Left lung (tissue), 10 donors: Measurements from ENCODE around the gene MPPED1. TPM values are rescaled to one million over a fixed set of nuclear protein-coding genes. Genes with fewer than 3 reads are reported as not detected.

ENCODE experiments used
- ATAC-seq: fragments of 200-7000 bp; cut with Tn5 transposase; one replicate; pipeline ENCODE4 v1.9.1; 2020; ENCODE audit warnings: moderate library complexity
- DNase-seq, 4 donors: peaks; one replicate each; pipeline ENCODE4 v3.0.0-alpha.2; 2013 to 2020
- H3K27ac ChIP-seq, 2 donors: fragments of 200-600 bp; sonication (generic) in 1 of 2; one replicate each; pipeline versions ENCODE4 v1.5.0 to v1.8.0; 2020 to 2021
- H3K27me3 ChIP-seq, 2 donors: fragments of 200-600 bp; sonication (generic) in 1 of 2; one replicate each; pipeline versions ENCODE4 v1.5.0 to v1.8.0; 2020 to 2021
- H3K36me3 ChIP-seq, 2 donors: fragments of 200-600 bp; sonication (generic) in 1 of 2; one replicate each; pipeline versions ENCODE4 v1.5.0 to v1.8.0; 2020 to 2021
- H3K4me1 ChIP-seq, 2 donors: fragments of 200-600 bp; one replicate each; pipeline ENCODE4 v1.8.0; 2021
- H3K4me3 ChIP-seq, 2 donors: fragments of 200-600 bp; sonication (generic) in 1 of 2; one replicate each; pipeline versions ENCODE4 v1.5.0 to v1.8.0; 2020 to 2021; ENCODE audit warnings: mild to moderate bottlenecking in 1 of 2
- H3K9me3 ChIP-seq, 2 donors: fragments of 200-600 bp; sonication (generic) in 1 of 2; one replicate each; pipeline versions ENCODE4 v1.5.0 to v1.8.0; 2020 to 2021
- intact Hi-C, 2 donors: fragments of 100-400 bp; cut with DNase I; formaldehyde crosslinking; loops; one replicate each; pipeline versions ENCODE4 v1.11.2 to v1.14.2; 2022
- polyA plus RNA-seq, 6 donors: library from polyadenylated mRNA; unstranded; fragments of 120-200 nt; gene quantifications; one replicate each; pipeline ENCODE4 v1.2.1, GENCODE V29; 2013; ENCODE audit not compliant: insufficient read length in 6 of 6
- total RNA-seq, 2 donors: library from RNA; stranded (reverse); fragmentation: NEBNext Ultra II Directional; extraction: Animal tissue kit (Norgen Biotek cat#: 25700); gene quantifications; one replicate each; pipeline ENCODE4 v1.2.1, GENCODE V29; 2021
- TF ChIP-seq, protein P1 (sequence below), 2 donors: fragments of 200-600 bp; sonication (generic) in 1 of 2; IDR thresholded peaks; one replicate each; pipeline versions ENCODE4 v1.5.0 to v1.8.0; 2021; ENCODE audit warnings: antibody characterized with exemption in 2 of 2
- donor health status: DM: no; HTN: yes; CAD: no.
- donor health status: DM: no; HTN: no; CAD: no.

Gene MPPED1
- total and polyA plus RNA-seq, 8 donors, result 0.37 to 0.67 (median 0.52) TPM; not detected in 2

GRCh38 chr22:43396934-43397457, 14.8 kb upstream of the MPPED1 start:
- Histone ChIP-seq H3K9me3 (no peaks in the 10 kb centered on the region), H3K27ac (no peak overlapping the region), H3K27me3 (peaks cover 0 to 52% of the 10 kb centered on the region in 2 donors), H3K4me3 (no peak overlapping the region), H3K36me3 (no peaks in the 10 kb centered on the region), H3K4me1 (no peaks in the 10 kb centered on the region)
- DNase-seq, result no peak
- TF ChIP-seq, protein P1, sequence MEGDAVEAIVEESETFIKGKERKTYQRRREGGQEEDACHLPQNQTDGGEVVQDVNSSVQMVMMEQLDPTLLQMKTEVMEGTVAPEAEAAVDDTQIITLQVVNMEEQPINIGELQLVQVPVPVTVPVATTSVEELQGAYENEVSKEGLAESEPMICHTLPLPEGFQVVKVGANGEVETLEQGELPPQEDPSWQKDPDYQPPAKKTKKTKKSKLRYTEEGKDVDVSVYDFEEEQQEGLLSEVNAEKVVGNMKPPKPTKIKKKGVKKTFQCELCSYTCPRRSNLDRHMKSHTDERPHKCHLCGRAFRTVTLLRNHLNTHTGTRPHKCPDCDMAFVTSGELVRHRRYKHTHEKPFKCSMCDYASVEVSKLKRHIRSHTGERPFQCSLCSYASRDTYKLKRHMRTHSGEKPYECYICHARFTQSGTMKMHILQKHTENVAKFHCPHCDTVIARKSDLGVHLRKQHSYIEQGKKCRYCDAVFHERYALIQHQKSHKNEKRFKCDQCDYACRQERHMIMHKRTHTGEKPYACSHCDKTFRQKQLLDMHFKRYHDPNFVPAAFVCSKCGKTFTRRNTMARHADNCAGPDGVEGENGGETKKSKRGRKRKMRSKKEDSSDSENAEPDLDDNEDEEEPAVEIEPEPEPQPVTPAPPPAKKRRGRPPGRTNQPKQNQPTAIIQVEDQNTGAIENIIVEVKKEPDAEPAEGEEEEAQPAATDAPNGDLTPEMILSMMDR (IDR thresholded peaks at IDR 0.05), result no peak
- no peak for ATAC-seq
- intact Hi-C loops, result no loop called here

DNA sequence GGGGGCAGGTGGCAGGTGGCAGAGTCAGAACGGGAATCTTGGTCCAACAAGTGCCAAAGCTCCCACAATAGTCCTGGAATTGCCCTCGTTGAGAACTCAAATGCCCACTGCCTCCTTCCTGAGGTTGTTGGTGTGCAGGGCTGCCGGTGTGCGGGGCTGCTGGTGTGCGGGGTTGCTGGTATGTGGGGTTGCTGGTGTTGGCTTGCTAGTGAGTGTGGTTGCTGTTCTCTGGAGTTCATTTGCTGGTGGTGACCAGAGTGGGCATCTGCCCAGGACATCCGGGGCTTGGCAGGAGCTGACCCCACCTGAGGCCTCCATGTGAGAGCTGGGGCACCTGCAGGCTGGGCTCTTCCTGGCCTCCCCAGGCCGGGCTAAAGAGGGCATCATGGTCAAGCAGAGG, 14.0 kb upstream of the MPPED1 start:
- no peak for ATAC-seq
- Histone ChIP-seq H3K4me1 (no peaks in the 10 kb centered on the region), H3K4me3 (no peak overlapping the region), H3K9me3 (no peaks in the 10 kb centered on the region), H3K27ac (no peak overlapping the region), H3K27me3 (peaks cover 0 to 52% of the 10 kb centered on the region in 2 donors), H3K36me3 (no peaks in the 10 kb centered on the region)
- intact Hi-C loops, result no loop called here
- TF ChIP-seq, protein P1 (IDR thresholded peaks at IDR 0.05), result no peak
- no peak for DNase-seq

- Histone ChIP-seq H3K27ac (no peak overlapping the region), H3K9me3 (no peaks in the 10 kb centered on the region), H3K4me3 (no peak overlapping the region), H3K27me3 (peaks cover 0 to 52% of the 10 kb centered on the region in 2 donors), H3K36me3 (no peaks in the 10 kb centered on the region), H3K4me1 (no peaks in the 10 kb centered on the region)
- intact Hi-C loops, result no loop called here
- DNase-seq (no peak), ATAC-seq (no peak)
- TF ChIP-seq, protein P1 (IDR thresholded peaks at IDR 0.05), result no peak
Measured at GRCh38 chr22:43398246-43398645, 13.6 kb upstream of the MPPED1 start.

GRCh38 chr22:43398910-43399309, 12.9 kb upstream of the MPPED1 start:
- no peaks in the 10 kb centered on the region for H3K9me3 ChIP-seq
- ATAC-seq (no peak), DNase-seq (no peak)
- H3K36me3 ChIP-seq, result no peaks in the 10 kb centered on the region
- peaks cover 0 to 52% of the 10 kb centered on the region in 2 donors for H3K27me3 ChIP-seq
- intact Hi-C loops, result no loop called here
- H3K4me1 ChIP-seq, result no peaks in the 10 kb centered on the region
- TF ChIP-seq, protein P1 (IDR thresholded peaks at IDR 0.05), result no peak
- H3K27ac ChIP-seq, result no peak overlapping the region
- H3K4me3 ChIP-seq, result no peak overlapping the region

DNA sequence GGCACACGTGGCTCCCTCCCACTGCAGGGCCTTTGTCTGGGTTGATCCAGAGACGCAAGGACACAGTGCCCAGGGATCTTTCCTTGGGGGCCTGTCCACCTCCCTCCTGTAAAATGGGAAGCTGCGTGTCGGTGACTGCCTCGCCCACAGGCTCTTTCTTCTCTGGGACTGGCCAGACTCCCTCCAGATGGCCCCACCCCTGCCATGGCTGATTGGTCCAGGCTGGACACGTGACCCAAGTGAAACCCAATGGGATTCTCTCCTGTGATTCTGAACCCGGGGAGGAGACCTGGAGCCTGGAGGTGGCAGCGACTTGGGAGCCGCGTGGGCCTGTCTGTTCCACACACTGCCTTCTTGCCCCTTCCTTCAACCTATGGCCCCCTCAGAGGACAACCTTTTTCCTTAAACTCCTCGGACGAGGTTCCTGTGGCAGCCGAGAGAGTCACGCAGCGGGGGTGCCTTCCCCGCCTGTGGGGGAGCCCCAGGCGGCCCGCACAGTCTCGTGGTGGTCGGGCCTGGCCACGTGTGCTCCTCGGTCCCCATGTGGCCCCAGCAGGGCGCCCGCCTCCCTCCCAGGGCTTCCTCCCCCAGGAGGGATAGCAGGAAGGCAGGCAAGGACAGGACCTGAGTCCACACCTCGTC, 12.4 kb upstream of the MPPED1 start:
- Histone ChIP-seq H3K9me3 (no peaks in the 10 kb centered on the region), H3K27me3 (peaks cover 0 to 52% of the 10 kb centered on the region in 2 donors), H3K4me1 (no peaks in the 10 kb centered on the region), H3K4me3 (no peak overlapping the region), H3K36me3 (no peaks in the 10 kb centered on the region), H3K27ac (no peak overlapping the region)
- intact Hi-C loops, result no loop called here
- DNase-seq, result no peak
- ATAC-seq, result no peak
- TF ChIP-seq, protein P1 (IDR thresholded peaks at IDR 0.05), result no peak
